Measurements from ENCODE around the gene MIEF1.

GRCh38 chr22:39535357-39535725 lies 33.3 kb downstream of the MIEF1 start:
- TF ChIP-seq NFIC (IDR thresholded peaks at IDR 0.05) (no peak), EP300 (IDR thresholded peaks at IDR 0.05; ENCODE audit: borderline replicate concordance) (no peak), CEBPB (IDR thresholded peaks at IDR 0.05) (no peak), YY1 (IDR thresholded peaks at IDR 0.05; ENCODE audit: low read depth) (no peak), REST (IDR thresholded peaks at IDR 0.05; ENCODE audit: low read depth) (no peak), ZBTB7A (IDR thresholded peaks at IDR 0.05; ENCODE audit: low read depth) (no peak), RAD21 (IDR thresholded peaks at IDR 0.05; ENCODE audit: low read depth) (no peak), TAF1 (IDR thresholded peaks at IDR 0.05; ENCODE audit: low read depth) (no peak), USF1 (IDR thresholded peaks at IDR 0.05) (no peak), TCF12 (IDR thresholded peaks at IDR 0.05; ENCODE audit: low read depth) (no peak), FOXM1 (IDR thresholded peaks at IDR 0.05; ENCODE audit: borderline replicate concordance, low read depth) (no peak)

Measured in Ishikawa (cell line).